HCT116 (cell line): ENCODE results near the gene PCSK6. TPM values are rescaled to one million over a fixed set of nuclear protein-coding genes. Genes with fewer than 3 reads are reported as not detected.

Source experiments
- ATAC-seq: fragments of 200-7000 bp; cut with Tn5 transposase; 2 replicates; pipeline ENCODE4 v1.9.1; 2020; ENCODE audit warnings: mild to moderate bottlenecking, moderate library complexity
- BruUV-seq: library from RNA; stranded (reverse); fragments of 400-500 nt; replicated peaks from 2 replicates; lab custom pipeline; 2021; lab: Mats Ljungman, UMichigan
- CTCF ChIA-PET: fragments of 300-600 bp; sonication (Branson Sonifier 250); formaldehyde crosslinking; loops from one replicate; lab custom pipeline; 2021; ENCODE audit warnings: antibody characterized with exemption; lab: Charles Lee
- POLR2A ChIA-PET: fragments of 300-600, 350-600 bp; sonication (Branson Sonifier 250); formaldehyde crosslinking; loops from one replicate; lab custom pipeline; 2021; ENCODE audit warnings: antibody characterized with exemption; lab: Charles Lee
- RAD21 ChIA-PET, 2 experiments: fragments of 300-600 bp; sonication (Branson Sonifier 250); formaldehyde crosslinking; loops; one replicate each; lab custom pipeline; 2023; ENCODE audit warnings: low total read pairs in 2 of 2; ENCODE audit not compliant: uncharacterized antibody in 2 of 2, unreplicated experiment in 2 of 2, low non-redundant PET in 1 of 2; lab: Charles Lee
- DNase-seq: peaks from one replicate; pipeline ENCODE4 v3.0.0-alpha.2; 2010; ENCODE audit warnings: low read depth, low spot score
- H2AFZ ChIP-seq: fragments of 200-600 bp; shearing (Covaris generic), sonication (generic); 2 replicates; pipeline ENCODE4 v1.6.1; 2017; ENCODE audit warnings: low read depth, mixed run types, mixed read lengths, antibody characterized with exemption, low read length; ENCODE audit not compliant: poor library complexity, severe bottlenecking
- H3K27ac ChIP-seq: 2 replicates; pipeline ENCODE4 v1.5.1; 2012; ENCODE audit warnings: low read depth, low read length
- H3K27me3 ChIP-seq: fragments of 200-600 bp; sonication (generic); 2 replicates; pipeline ENCODE4 v1.6.1; 2016; ENCODE audit warnings: mixed run types, low read length, mixed read lengths; ENCODE audit not compliant: insufficient read depth
- H3K36me3 ChIP-seq, 2 experiments: fragments of 200-500 bp in 1 of 2; fragments of 200-600 bp in 1 of 2; sonication (Bioruptor generic) in 1 of 2; sonication (generic) in 1 of 2; 2 replicates each; pipeline versions ENCODE4 v1.5.1 to v1.6.1; 2014 to 2016; ENCODE audit warnings: low read length in 2 of 2, inconsistent platforms in 1 of 2, mixed read lengths in 1 of 2, mixed run types in 1 of 2; ENCODE audit not compliant: insufficient read depth in 2 of 2, control insufficient read depth in 1 of 2
- H3K4me1 ChIP-seq, 2 experiments: fragments of 200-600 bp in 1 of 2; sonication (generic) in 1 of 2; 2 replicates each; pipeline versions ENCODE4 v1.5.1 to v1.6.1; 2012 to 2017; ENCODE audit warnings: low read length in 2 of 2, inconsistent platforms in 1 of 2, mild to moderate bottlenecking in 1 of 2, mixed read lengths in 1 of 2, mixed run types in 1 of 2, moderate library complexity in 1 of 2; ENCODE audit not compliant: insufficient read depth in 2 of 2, control insufficient read depth in 1 of 2
- H3K4me2 ChIP-seq: fragments of 200-600 bp; sonication (generic); 2 replicates; pipeline ENCODE4 v1.6.1; 2017; ENCODE audit warnings: mixed run types, low read length, mixed read lengths
- H3K4me3 ChIP-seq, 2 experiments: fragments of 200-600 bp in 1 of 2; sonication (generic) in 1 of 2; replicated peaks in 1 of 2; 2 replicates each; pipeline ENCODE4 v1.5.1; 2011 to 2016; ENCODE audit warnings: low read length in 2 of 2, control low read depth in 1 of 2, low read depth in 1 of 2, mild to moderate bottlenecking in 1 of 2, mixed read lengths in 1 of 2, mixed run types in 1 of 2
- H3K79me2 ChIP-seq: fragments of 200-600 bp; sonication (generic); 2 replicates; pipeline ENCODE4 v1.6.1; 2017; ENCODE audit warnings: mild to moderate bottlenecking, mixed run types, low read length, moderate library complexity, mixed read lengths; ENCODE audit not compliant: insufficient read depth
- H3K9ac ChIP-seq: fragments of 200-600 bp; sonication (generic); 2 replicates; pipeline ENCODE4 v1.6.1; 2016; ENCODE audit warnings: low read length, mixed read lengths
- H3K9me2 ChIP-seq: fragments of 200-600 bp; sonication (generic), shearing (Covaris generic); 2 replicates; pipeline ENCODE4 v1.6.1; 2017; ENCODE audit warnings: mixed run types, mild to moderate bottlenecking, moderate library complexity; ENCODE audit not compliant: insufficient read depth
- H3K9me3 ChIP-seq, 2 experiments: fragments of 200-500 bp in 1 of 2; fragments of 200-600 bp in 1 of 2; sonication (Bioruptor generic) in 1 of 2; sonication (generic) in 1 of 2; 2 replicates each; pipeline ENCODE4 v1.6.1; 2014 to 2017; ENCODE audit warnings: low read length in 2 of 2, mixed read lengths in 2 of 2, inconsistent platforms in 1 of 2, low read depth in 1 of 2, mild to moderate bottlenecking in 1 of 2, mixed run types in 1 of 2, moderate library complexity in 1 of 2; ENCODE audit not compliant: control insufficient read depth in 1 of 2, insufficient read depth in 1 of 2
- H4K20me1 ChIP-seq: fragments of 200-600 bp; sonication (generic), shearing (Covaris generic); 2 replicates; pipeline ENCODE4 v1.6.1; 2017; ENCODE audit warnings: mixed run types, mild to moderate bottlenecking, moderate library complexity; ENCODE audit not compliant: insufficient read depth
- CEBPB ChIP-seq: IDR thresholded peaks from 2 replicates; pipeline ENCODE4 v1.6.1; 2012; ENCODE audit warnings: low read depth
- EGR1 ChIP-seq: IDR thresholded peaks from 2 replicates; pipeline ENCODE4 v1.6.1; 2012; ENCODE audit warnings: low read depth
- ELF1 ChIP-seq: IDR thresholded peaks from 2 replicates; pipeline ENCODE4 v1.6.1; 2012; ENCODE audit warnings: low read depth, borderline replicate concordance
- EZH2 ChIP-seq: fragments of 200-600 bp; sonication (generic); IDR thresholded peaks from 2 replicates; pipeline ENCODE4 v1.6.1; 2017; ENCODE audit warnings: antibody characterized with exemption, mixed run types
- FOSL1 ChIP-seq: IDR thresholded peaks from 2 replicates; pipeline ENCODE4 v1.6.1; 2012; ENCODE audit warnings: low read depth
- JUND ChIP-seq: IDR thresholded peaks from 2 replicates; pipeline ENCODE4 v1.6.1; 2012
- POLR2A ChIP-seq: IDR thresholded peaks from 2 replicates; pipeline ENCODE4 v1.7.0; 2011; ENCODE audit warnings: borderline replicate concordance; ENCODE audit not compliant: insufficient read depth, insufficient read length; ENCODE audit errors: extremely low read depth
- RAD21 ChIP-seq: IDR thresholded peaks from 2 replicates; pipeline ENCODE4 v1.6.1; 2012; ENCODE audit warnings: low read depth, mild to moderate bottlenecking
- SP1 ChIP-seq: IDR thresholded peaks from 2 replicates; pipeline ENCODE4 v1.6.1; 2012; ENCODE audit warnings: low read depth
- YY1 ChIP-seq: IDR thresholded peaks from 2 replicates; pipeline ENCODE4 v1.6.1; 2011; ENCODE audit warnings: low read length, low read depth, moderate library complexity, mild to moderate bottlenecking; ENCODE audit not compliant: insufficient replicate concordance; ENCODE audit errors: extremely low read depth
- ZFX ChIP-seq: fragments of 450-650 bp; IDR thresholded peaks from 2 replicates; pipeline ENCODE4 v1.6.1; 2017
- ZNF274 ChIP-seq: fragments of 200-500 bp; sonication (Bioruptor generic); IDR thresholded peaks from 2 replicates; pipeline ENCODE4 v1.6.1; 2014; ENCODE audit warnings: mild to moderate bottlenecking, low read depth, low read length, inconsistent platforms
- intact Hi-C: fragments of 100-400 bp; cut with micrococcal nuclease; formaldehyde crosslinking; loops from 2 replicates; pipeline ENCODE4 v1.10.0; 2022
- total RNA-seq: library from RNA; stranded (reverse); gene quantifications from one replicate; pipeline ENCODE4 v1.2.1, GENCODE V29; 2021; ENCODE audit not compliant: unreplicated experiment
- TF ChIP-seq, protein P1 (sequence below), 3 experiments: fragments of 200-600 bp in 1 of 3; sonication (generic) in 1 of 3; IDR thresholded peaks in 2 of 3; conservative IDR thresholded peaks in 1 of 3; 2 replicates each; pipeline ENCODE4 v1.5.1; 2012 to 2017; ENCODE audit warnings: low read depth in 2 of 3, low read length in 2 of 3, antibody characterized with exemption in 1 of 3, borderline replicate concordance in 1 of 3, control low read depth in 1 of 3, mild to moderate bottlenecking in 1 of 3, mixed read lengths in 1 of 3, mixed run types in 1 of 3, moderate library complexity in 1 of 3; ENCODE audit not compliant: insufficient read depth in 1 of 3

PCSK6 gene
- total RNA-seq, 1 experiment from 2014 or later, result 13.5 TPM

- no peak for TF ChIP-seq FOSL1
- no peak for TF ChIP-seq POLR2A
- TF ChIP-seq RAD21, result no peak
- TF ChIP-seq EGR1, result no peak
- no peak for TF ChIP-seq CEBPB
- no peak for TF ChIP-seq JUND
- TF ChIP-seq ELF1, result no peak
- TF ChIP-seq ZNF274, result no peak
- no peak for TF ChIP-seq SP1
- TF ChIP-seq, protein P1, sequence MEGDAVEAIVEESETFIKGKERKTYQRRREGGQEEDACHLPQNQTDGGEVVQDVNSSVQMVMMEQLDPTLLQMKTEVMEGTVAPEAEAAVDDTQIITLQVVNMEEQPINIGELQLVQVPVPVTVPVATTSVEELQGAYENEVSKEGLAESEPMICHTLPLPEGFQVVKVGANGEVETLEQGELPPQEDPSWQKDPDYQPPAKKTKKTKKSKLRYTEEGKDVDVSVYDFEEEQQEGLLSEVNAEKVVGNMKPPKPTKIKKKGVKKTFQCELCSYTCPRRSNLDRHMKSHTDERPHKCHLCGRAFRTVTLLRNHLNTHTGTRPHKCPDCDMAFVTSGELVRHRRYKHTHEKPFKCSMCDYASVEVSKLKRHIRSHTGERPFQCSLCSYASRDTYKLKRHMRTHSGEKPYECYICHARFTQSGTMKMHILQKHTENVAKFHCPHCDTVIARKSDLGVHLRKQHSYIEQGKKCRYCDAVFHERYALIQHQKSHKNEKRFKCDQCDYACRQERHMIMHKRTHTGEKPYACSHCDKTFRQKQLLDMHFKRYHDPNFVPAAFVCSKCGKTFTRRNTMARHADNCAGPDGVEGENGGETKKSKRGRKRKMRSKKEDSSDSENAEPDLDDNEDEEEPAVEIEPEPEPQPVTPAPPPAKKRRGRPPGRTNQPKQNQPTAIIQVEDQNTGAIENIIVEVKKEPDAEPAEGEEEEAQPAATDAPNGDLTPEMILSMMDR (IDR thresholded peaks at IDR 0.05 in 2 of 3, conservative IDR thresholded peaks at IDR 0.05 in 1 of 3; ENCODE audit: borderline replicate concordance in 1 of 3, insufficient read depth in 1 of 3, low read depth in 2 of 3, low read length in 2 of 3), result no peak
- TF ChIP-seq EZH2, result no peak
- no peak for TF ChIP-seq YY1
- no peak for TF ChIP-seq ZFX
- Histone ChIP-seq H3K9me3 (no peaks in the 10 kb centered on the region; a peak in 1 of 4 replicates), H2AFZ (no peak overlapping the region), H3K27me3 (0 out of 2 replicates have a peak, but pooled peaks cover 3% of the 10 kb centered on the region), H3K4me3 (no peak overlapping the region), H3K79me2 (no peaks in the 10 kb centered on the region), H3K4me1 (peaks cover 0 to 7% of the 10 kb centered on the region in 2 experiments; a peak in 2 of 4 replicates), H4K20me1 (no peaks in the 10 kb centered on the region), H3K27ac (no peak overlapping the region), H3K9me2 (no peaks in the 10 kb centered on the region), H3K9ac (no peak overlapping the region), H3K4me2 (no peak overlapping the region), H3K36me3 (no peaks in the 10 kb centered on the region)
- RAD21 ChIA-PET, result no interaction called here
- BruUV-seq, result no TSS peak
- POLR2A ChIA-PET, result no interaction called here
- DNase-seq, result no peak
- intact Hi-C loops, result no loop called here
- no peak for ATAC-seq
- CTCF ChIA-PET, result no interaction called here
Measured at GRCh38 chr15:101495334-101496197, 6.1 kb upstream of the PCSK6 start.
